Mesodermal cell (in vitro differentiated cells): ENCODE results near the gene EVA1C.
A peak's percentile ranks its signal among the peaks of the same experiment; 100 is the strongest.
"Not testable (repeated sequence)": the region's sequence is repeated elsewhere in the genome, so short reads cannot be mapped to it uniquely, and the experiment has no call there.

Experiments used
- H3K27ac ChIP-seq: 2 replicates; pipeline ENCODE4 v1.7.0; 2013; ENCODE audit warnings: mild to moderate bottlenecking, low read depth, low read length, moderate library complexity; ENCODE audit not compliant: severe bottlenecking
- H3K36me3 ChIP-seq: 2 replicates; pipeline ENCODE4 v1.7.1; 2013; ENCODE audit warnings: mild to moderate bottlenecking, low read length, moderate library complexity; ENCODE audit not compliant: control insufficient read depth, insufficient read depth
- H3K4me1 ChIP-seq: one replicate; pipeline ENCODE4 v1.7.1; 2013; ENCODE audit warnings: mild to moderate bottlenecking, low read length; ENCODE audit not compliant: insufficient read depth, control insufficient read depth, poor library complexity, severe bottlenecking
- H3K4me3 ChIP-seq: 2 replicates; pipeline ENCODE4 v1.7.0; 2013; ENCODE audit warnings: low read length, control low read depth, mild to moderate bottlenecking; ENCODE audit not compliant: insufficient read depth, poor library complexity, severe bottlenecking; ENCODE audit errors: extremely low read depth
- H3K9me3 ChIP-seq: 2 replicates; pipeline ENCODE4 v1.7.1; 2013; ENCODE audit warnings: mild to moderate bottlenecking, low read length, moderate library complexity; ENCODE audit not compliant: control insufficient read depth
- WGBS, 2 experiments: methylation state at CpG; one replicate each; pipeline ENCODE4 v1.1.5; 2013; ENCODE audit warnings: missing lambda C conversion rate in 2 of 2; ENCODE audit not compliant: insufficient coverage in 2 of 2; 5-methylcytosine and 5-hydroxymethylcytosine counted together

EVA1C gene

GRCh38 chr21:32390537-32391224, 21.8 kb upstream of the EVA1C start:
- H3K27ac ChIP-seq, H3K4me1 ChIP-seq, H3K9me3 ChIP-seq, H3K4me3 ChIP-seq: not testable (repeated sequence)
- H3K36me3 ChIP-seq = peaks cover 26% of the 10 kb centered on the region
- WGBS, 2 experiments = 100% methylated on average over 3 of the region's 11 CpGs

- Histone ChIP-seq H3K36me3 (peaks cover 24% of the 10 kb centered on the region), H3K27ac (no peak overlapping the region), H3K4me1 (peaks cover 8% of the 10 kb centered on the region), H3K9me3 (peaks cover 7% of the 10 kb centered on the region), H3K4me3 (peak overlapping the region; percentile 96)
- WGBS, 2 experiments = 56 to 68% methylated on average over 2 to 3 of the region's 4 CpGs
Measured at GRCh38 chr21:32391755-32392154, 20.8 kb upstream of the EVA1C start.

GRCh38 chr21:32392299-32392879, 20.1 kb upstream of the EVA1C start:
- 1% methylated on average over 27 to 30 of the region's 32 CpGs for WGBS, 2 experiments
- Histone ChIP-seq H3K4me3 (peak overlapping the region; percentile 96), H3K9me3 (peaks cover 7% of the 10 kb centered on the region), H3K36me3 (peaks cover 19% of the 10 kb centered on the region), H3K27ac (no peak overlapping the region), H3K4me1 (peaks cover 8% of the 10 kb centered on the region)

GRCh38 chr21:32392880-32393676, 19.4 kb upstream of the EVA1C start, which contains the start of gene URB1:
Gene URB1 (minus strand): TSS chr21:32393012. CDS start chr21:32392910, 102 bp downstream.
- Histone ChIP-seq H3K36me3 (peaks cover 15% of the 10 kb centered on the region), H3K4me1 (peaks cover 8% of the 10 kb centered on the region), H3K9me3 (peaks cover 7% of the 10 kb centered on the region), H3K27ac (peak within 1 kb of the TSS; percentile 29), H3K4me3 (peak within 1 kb of the TSS; percentile 96)
- WGBS, 2 experiments = 35 to 45% methylated on average over 43 to 52 of the region's 59 CpGs

- Histone ChIP-seq H3K36me3 (peaks cover 11% of the 10 kb centered on the region), H3K4me1 (peaks cover 8% of the 10 kb centered on the region), H3K27ac (no peak overlapping the region), H3K4me3 (peak overlapping the region; percentile 96), H3K9me3 (peaks cover 7% of the 10 kb centered on the region)
- 77 to 97% methylated on average over 5 to 9 of the region's 9 CpGs for WGBS, 2 experiments
Measured at GRCh38 chr21:32393677-32394001, 18.9 kb upstream of the EVA1C start.

GRCh38 chr21:32403201-32403777, 9.2 kb upstream of the EVA1C start:
- Histone ChIP-seq H3K36me3 (no peaks in the 10 kb centered on the region), H3K9me3 (no peaks in the 10 kb centered on the region), H3K27ac (no peak overlapping the region), H3K4me1 (no peaks in the 10 kb centered on the region), H3K4me3 (no peak overlapping the region)
- 0 to 62% methylated on average over 1 to 2 of the region's 5 CpGs for WGBS, 2 experiments

GRCh38 chr21:32406405-32406804, 6.1 kb upstream of the EVA1C start:
- H3K27ac ChIP-seq = no peak overlapping the region
- no peaks in the 10 kb centered on the region for H3K4me1 ChIP-seq
- no peaks in the 10 kb centered on the region for H3K9me3 ChIP-seq
- WGBS, 2 experiments = 80 to 92% methylated on average over 5 of the region's 6 CpGs
- no peak overlapping the region for H3K4me3 ChIP-seq
- H3K36me3 ChIP-seq = no peaks in the 10 kb centered on the region

GRCh38 chr21:32410291-32410690, 2.2 kb upstream of the EVA1C start:
- Histone ChIP-seq H3K27ac (no peak overlapping the region), H3K4me3 (no peak overlapping the region), H3K9me3 (no peaks in the 10 kb centered on the region), H3K36me3 (no peaks in the 10 kb centered on the region), H3K4me1 (peaks cover 7% of the 10 kb centered on the region)
- WGBS, 2 experiments = 87 to 90% methylated on average over 4 of the region's 4 CpGs

- H3K4me1 ChIP-seq = peaks cover 7% of the 10 kb centered on the region
- H3K27ac ChIP-seq = no peak overlapping the region
- H3K36me3 ChIP-seq = no peaks in the 10 kb centered on the region
- WGBS, 2 experiments = 93 to 100% methylated on average over 2 to 3 of the region's 5 CpGs
- no peak overlapping the region for H3K4me3 ChIP-seq
- no peaks in the 10 kb centered on the region for H3K9me3 ChIP-seq
Measured at GRCh38 chr21:32410916-32411315, 1.6 kb upstream of the EVA1C start.

GRCh38 chr21:32411350-32412161, 950 bp upstream of the EVA1C start:
- H3K4me3 ChIP-seq = peak overlapping the region; percentile 38

More at GRCh38 chr21:32411350-32412161, 950 bp upstream of the EVA1C start:
- H3K9me3 ChIP-seq = no peaks in the 10 kb centered on the region
- H3K27ac ChIP-seq = no peak overlapping the region
- WGBS, 2 experiments = 12 to 14% methylated on average over 50 to 59 of the region's 63 CpGs
- no peaks in the 10 kb centered on the region for H3K36me3 ChIP-seq
- H3K4me1 ChIP-seq = peaks cover 7% of the 10 kb centered on the region
